Measurements from ENCODE around the gene DCDC2. TPM values are rescaled to one million over a fixed set of nuclear protein-coding genes. Genes with fewer than 3 reads are reported as not detected.
A peak's percentile ranks its signal among the peaks of the same experiment; 100 is the strongest.
"Not testable (repeated sequence)": the region's sequence is repeated elsewhere in the genome, so short reads cannot be mapped to it uniquely, and the experiment has no call there.

The DCDC2 gene
- total RNA-seq, 1 donor from 2014 or later: 1.4 TPM

- peaks cover 26% of the 10 kb centered on the region for H3K9me3 Mint-ChIP-seq
- no peaks in the 10 kb centered on the region for H3K27me3 Mint-ChIP-seq (ENCODE audit: low read depth)
- H3K27ac Mint-ChIP-seq: peak overlapping the region; percentile 36
- TF ChIP-seq, protein P1, sequence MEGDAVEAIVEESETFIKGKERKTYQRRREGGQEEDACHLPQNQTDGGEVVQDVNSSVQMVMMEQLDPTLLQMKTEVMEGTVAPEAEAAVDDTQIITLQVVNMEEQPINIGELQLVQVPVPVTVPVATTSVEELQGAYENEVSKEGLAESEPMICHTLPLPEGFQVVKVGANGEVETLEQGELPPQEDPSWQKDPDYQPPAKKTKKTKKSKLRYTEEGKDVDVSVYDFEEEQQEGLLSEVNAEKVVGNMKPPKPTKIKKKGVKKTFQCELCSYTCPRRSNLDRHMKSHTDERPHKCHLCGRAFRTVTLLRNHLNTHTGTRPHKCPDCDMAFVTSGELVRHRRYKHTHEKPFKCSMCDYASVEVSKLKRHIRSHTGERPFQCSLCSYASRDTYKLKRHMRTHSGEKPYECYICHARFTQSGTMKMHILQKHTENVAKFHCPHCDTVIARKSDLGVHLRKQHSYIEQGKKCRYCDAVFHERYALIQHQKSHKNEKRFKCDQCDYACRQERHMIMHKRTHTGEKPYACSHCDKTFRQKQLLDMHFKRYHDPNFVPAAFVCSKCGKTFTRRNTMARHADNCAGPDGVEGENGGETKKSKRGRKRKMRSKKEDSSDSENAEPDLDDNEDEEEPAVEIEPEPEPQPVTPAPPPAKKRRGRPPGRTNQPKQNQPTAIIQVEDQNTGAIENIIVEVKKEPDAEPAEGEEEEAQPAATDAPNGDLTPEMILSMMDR (IDR thresholded peaks at IDR 0.05; ENCODE audit: unreplicated experiment): peak; percentile 89
- H3K36me3 Mint-ChIP-seq: peaks cover 29% of the 10 kb centered on the region
- no peak overlapping the region for H3K4me3 Mint-ChIP-seq
- peaks cover 15% of the 10 kb centered on the region for H3K4me1 Mint-ChIP-seq
- no peak for DNase-seq (ENCODE audit: low spot score in 2 of 2, unreplicated experiment in 2 of 2)
These were observed 152.8 kb downstream of the DCDC2 start for GRCh38 chr6:24205020-24205492.

GRCh38 chr6:24204113-24204512, 153.7 kb downstream of the DCDC2 start:
- not testable (repeated sequence) for DNase-seq (ENCODE audit: low spot score in 2 of 2, unreplicated experiment in 2 of 2); H3K27ac Mint-ChIP-seq; H3K27me3 Mint-ChIP-seq (ENCODE audit: low read depth); H3K4me3 Mint-ChIP-seq
- Mint-ChIP-seq H3K36me3 (peaks cover 35% of the 10 kb centered on the region), H3K4me1 (peaks cover 15% of the 10 kb centered on the region), H3K9me3 (peaks cover 32% of the 10 kb centered on the region)

GRCh38 chr6:24197892-24198291, 160.0 kb downstream of the DCDC2 start:
- Mint-ChIP-seq H3K4me1 (peaks cover 3% of the 10 kb centered on the region), H3K9me3 (peaks cover 32% of the 10 kb centered on the region), H3K4me3 (no peak overlapping the region), H3K27ac (no peak overlapping the region), H3K36me3 (peaks cover 28% of the 10 kb centered on the region), H3K27me3 (ENCODE audit: low read depth) (no peaks in the 10 kb centered on the region)
- TF ChIP-seq, protein P1 (IDR thresholded peaks at IDR 0.05; ENCODE audit: unreplicated experiment): no peak
- DNase-seq (ENCODE audit: low spot score in 2 of 2, unreplicated experiment in 2 of 2): no peak

DNA sequence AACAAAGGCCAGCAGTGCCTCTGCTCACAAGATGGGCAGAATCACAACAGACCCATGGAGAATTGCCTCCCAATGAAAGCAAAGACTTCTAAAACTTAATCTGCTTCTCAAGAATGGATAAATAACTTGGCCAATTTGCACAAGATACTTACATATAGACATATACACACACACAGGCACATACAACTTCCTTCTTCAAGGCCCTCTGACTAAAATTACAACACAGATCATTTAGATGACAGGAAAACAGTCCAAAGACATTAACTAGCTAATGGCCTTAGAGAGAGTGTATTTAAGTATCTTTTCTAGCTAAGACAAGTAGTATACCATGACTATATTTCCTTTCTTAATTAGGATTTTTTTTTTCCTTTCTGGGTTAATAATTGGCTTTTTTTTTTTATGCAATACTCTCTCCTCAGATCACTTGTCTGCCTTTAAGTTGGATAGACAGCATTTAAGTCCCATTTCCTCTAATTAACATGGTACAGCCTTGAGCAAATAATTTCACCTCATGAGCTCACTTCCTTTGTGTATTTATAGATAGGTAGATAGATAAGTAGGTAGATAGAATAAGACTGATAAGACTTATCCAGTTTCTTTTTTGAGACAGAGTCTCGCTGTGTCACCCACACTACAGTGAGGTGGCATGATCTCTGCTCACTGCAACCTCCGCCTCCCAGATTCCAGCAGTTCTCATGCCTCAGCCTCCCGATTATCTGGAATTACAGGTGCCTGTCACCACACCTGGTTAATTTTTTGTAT, 161.8 kb downstream of the DCDC2 start:
- Mint-ChIP-seq H3K27ac (no peak overlapping the region), H3K4me3 (no peak overlapping the region), H3K9me3 (peaks cover 21% of the 10 kb centered on the region), H3K36me3 (peaks cover 13% of the 10 kb centered on the region), H3K27me3 (ENCODE audit: low read depth) (peaks cover 4% of the 10 kb centered on the region), H3K4me1 (peaks cover 3% of the 10 kb centered on the region)
- no peak for DNase-seq (ENCODE audit: low spot score in 2 of 2, unreplicated experiment in 2 of 2)
- TF ChIP-seq, protein P1 (IDR thresholded peaks at IDR 0.05; ENCODE audit: unreplicated experiment): no peak

- Mint-ChIP-seq H3K9me3 (peaks cover 12% of the 10 kb centered on the region), H3K4me1 (peaks cover 3% of the 10 kb centered on the region), H3K27me3 (ENCODE audit: low read depth) (peaks cover 4% of the 10 kb centered on the region), H3K27ac (no peak overlapping the region), H3K4me3 (no peak overlapping the region), H3K36me3 (peaks cover 6% of the 10 kb centered on the region)
- TF ChIP-seq, protein P1 (IDR thresholded peaks at IDR 0.05; ENCODE audit: unreplicated experiment): no peak
- DNase-seq (ENCODE audit: low spot score in 2 of 2, unreplicated experiment in 2 of 2): no peak
These were observed 162.7 kb downstream of the DCDC2 start for GRCh38 chr6:24194978-24195700.

GRCh38 chr6:24193364-24193763, 164.5 kb downstream of the DCDC2 start:
- no peak for DNase-seq (ENCODE audit: low spot score in 2 of 2, unreplicated experiment in 2 of 2)
- peaks cover 4% of the 10 kb centered on the region for H3K27me3 Mint-ChIP-seq (ENCODE audit: low read depth)
- no peak overlapping the region for H3K27ac Mint-ChIP-seq
- TF ChIP-seq, protein P1 (IDR thresholded peaks at IDR 0.05; ENCODE audit: unreplicated experiment): no peak
- peaks cover 11% of the 10 kb centered on the region for H3K4me1 Mint-ChIP-seq
- H3K9me3 Mint-ChIP-seq: peaks cover 6% of the 10 kb centered on the region
- H3K36me3 Mint-ChIP-seq: no peaks in the 10 kb centered on the region
- no peak overlapping the region for H3K4me3 Mint-ChIP-seq
